ENCODE data around the gene GNG11.

Gene GNG11

GRCh38 chr7:93949423-93949822 is 27.9 kb downstream of the GNG11 start:
- no peak for DNase-seq

- DNase-seq, result no peak
Observed at GRCh38 chr7:93955304-93955703, 33.8 kb downstream of the GNG11 start.

GRCh38 chr7:93957767-93958166 is 36.2 kb downstream of the GNG11 start:
- DNase-seq, result no peak

GRCh38 chr7:93958216-93958615 is 36.7 kb downstream of the GNG11 start:
- DNase-seq, result no peak

- DNase-seq, result no peak
Observed at GRCh38 chr7:93958651-93959050, 37.1 kb downstream of the GNG11 start.

GRCh38 chr7:93960986-93961385 is 39.5 kb downstream of the GNG11 start:
- DNase-seq, result no peak

- DNase-seq, result no peak
Observed at GRCh38 chr7:93964262-93964661, 42.7 kb downstream of the GNG11 start.

- DNase-seq, result no peak
Observed at GRCh38 chr7:93964813-93965212, 43.3 kb downstream of the GNG11 start.

- DNase-seq, result no peak
Observed at GRCh38 chr7:93968911-93969620, 47.5 kb downstream of the GNG11 start.

GRCh38 chr7:93972029-93972725 is 50.6 kb downstream of the GNG11 start:
- DNase-seq, result no peak

GRCh38 chr7:93973134-93973533 is 51.6 kb downstream of the GNG11 start:
- DNase-seq, result no peak

- no peak for DNase-seq
Observed at GRCh38 chr7:93977211-93977950, 55.8 kb downstream of the GNG11 start.

Measured in DMS79 (cell line).